Iris pigment epithelial cell (primary cell): ENCODE data around the gene BACH2.
"Not testable (repeated sequence)": the region's sequence is repeated elsewhere in the genome, so short reads cannot be mapped to it uniquely, and the experiment has no call there.

Experiments used
- DNase-seq: peaks from one replicate; pipeline ENCODE4 v3.0.0-alpha.2; 2011; ENCODE audit warnings: low read depth

BACH2 gene

DNA sequence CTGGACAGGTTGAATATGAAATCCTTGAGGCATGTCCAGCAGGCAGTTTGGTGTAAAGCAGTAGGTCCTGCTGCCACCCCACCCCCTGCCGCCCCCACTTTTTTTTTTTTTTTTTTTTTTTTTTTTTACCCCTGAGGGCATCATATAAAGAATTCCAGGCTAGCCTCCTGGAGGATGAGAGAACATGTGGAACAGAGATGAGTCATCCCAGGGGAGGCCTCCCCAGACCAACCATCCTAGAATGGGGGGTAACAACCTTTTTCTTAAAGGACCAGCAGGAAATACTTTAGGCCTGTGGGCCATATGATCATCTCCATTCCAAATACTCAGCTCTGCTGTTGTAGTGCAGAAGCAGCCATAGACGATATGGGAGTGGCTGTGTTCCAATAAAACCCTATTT, 231.5 kb downstream of the BACH2 start:
- no peak for DNase-seq

- peak; percentile 22 for DNase-seq
Measured at GRCh38 chr6:90062667-90063066, 234.0 kb downstream of the BACH2 start.

DNA sequence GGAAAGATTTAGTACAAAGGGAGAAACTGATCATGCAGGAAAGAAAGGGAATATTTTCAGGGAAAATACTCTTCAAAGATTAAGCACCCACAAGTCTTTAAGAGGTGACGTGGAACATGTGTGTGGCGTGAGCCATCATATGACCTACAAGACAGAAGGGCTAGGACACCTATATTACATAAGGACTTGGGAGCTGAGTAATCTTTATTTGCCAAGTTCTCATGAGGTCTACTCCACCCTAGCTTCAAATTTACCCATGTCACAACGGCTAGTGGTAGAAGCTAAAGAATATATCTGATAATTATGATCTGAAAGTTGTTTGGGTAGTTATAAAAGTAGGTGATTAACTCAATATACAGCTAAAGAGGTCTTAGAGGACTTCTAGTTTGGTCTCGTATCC, 234.6 kb downstream of the BACH2 start:
- no peak for DNase-seq

DNA sequence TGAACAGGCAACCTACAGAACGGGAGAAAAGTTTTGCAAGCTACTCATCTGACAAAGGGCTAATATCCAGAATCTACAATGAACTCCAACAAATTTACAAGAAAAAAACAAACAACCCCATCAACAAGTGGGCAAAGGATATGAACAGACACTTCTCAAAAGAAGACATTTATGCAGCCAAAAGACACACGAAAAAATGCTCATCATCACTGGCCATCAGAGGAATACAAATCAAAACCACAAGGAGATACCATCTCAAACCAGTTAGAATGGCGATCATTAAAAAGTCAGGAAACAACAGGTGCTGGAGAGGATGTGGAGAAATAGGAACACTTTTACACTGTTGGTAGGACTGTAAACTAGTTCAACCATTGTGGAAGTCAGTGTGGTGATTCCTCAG, 237.5 kb downstream of the BACH2 start:
- not testable (repeated sequence) for DNase-seq

DNA sequence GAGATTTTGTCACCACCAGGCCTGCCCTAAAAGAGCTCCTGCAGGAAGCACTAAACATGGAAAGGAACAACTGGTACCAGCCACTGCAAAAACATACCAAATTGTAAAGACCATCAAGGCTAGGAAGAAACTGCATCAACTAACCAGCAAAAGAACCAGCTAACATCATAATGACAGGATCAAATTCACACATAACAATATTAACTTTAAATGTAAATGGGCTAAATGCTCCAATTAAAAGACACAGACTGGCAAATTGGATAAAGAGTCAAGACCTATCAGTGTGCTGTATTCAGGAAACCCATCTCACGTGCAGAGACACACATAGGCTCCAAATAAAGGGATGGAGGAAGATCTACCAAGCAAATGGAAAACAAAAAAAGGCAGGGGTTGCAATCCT, 240.7 kb downstream of the BACH2 start:
- DNase-seq, result not testable (repeated sequence)

DNA sequence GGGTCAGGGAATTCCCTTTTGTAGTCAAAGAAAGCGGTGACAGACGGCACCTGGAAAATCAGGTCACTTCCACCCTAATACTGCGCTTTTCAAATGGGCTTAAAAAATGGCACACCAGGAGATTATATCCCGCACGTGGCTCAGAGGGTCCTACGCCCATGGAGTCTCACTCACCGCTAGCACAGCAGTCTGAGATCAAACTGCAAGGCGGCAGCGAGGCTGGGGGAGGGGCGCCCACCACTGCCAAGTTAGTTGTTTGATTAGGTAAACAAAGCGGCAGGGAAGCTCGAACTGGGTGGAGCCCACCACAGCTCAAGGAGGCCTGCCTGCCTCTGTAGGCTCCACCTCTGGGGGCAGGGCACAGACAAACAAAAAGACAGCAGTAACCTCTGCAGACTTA, 242.4 kb downstream of the BACH2 start:
- DNase-seq, result not testable (repeated sequence)

DNA sequence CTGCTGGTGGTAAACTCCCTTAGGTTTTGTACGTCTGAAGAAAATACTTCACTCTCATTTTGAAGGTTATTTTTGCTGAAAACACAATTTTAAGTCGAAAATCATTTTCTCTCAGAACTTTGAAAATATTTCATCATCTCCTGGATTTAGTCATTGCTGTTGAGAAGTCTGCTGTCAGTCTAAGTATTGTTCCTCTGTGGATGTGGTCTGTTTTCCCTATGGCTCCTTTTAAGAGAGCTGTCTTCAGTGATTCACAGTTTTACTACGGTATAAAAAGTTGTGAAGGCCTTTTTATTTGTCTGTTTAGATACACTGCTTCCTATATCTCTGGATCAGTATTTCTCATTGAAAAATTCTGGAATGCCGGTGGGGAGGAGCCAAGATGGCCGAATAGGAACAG, 243.0 kb downstream of the BACH2 start:
- DNase-seq, result no peak

DNA sequence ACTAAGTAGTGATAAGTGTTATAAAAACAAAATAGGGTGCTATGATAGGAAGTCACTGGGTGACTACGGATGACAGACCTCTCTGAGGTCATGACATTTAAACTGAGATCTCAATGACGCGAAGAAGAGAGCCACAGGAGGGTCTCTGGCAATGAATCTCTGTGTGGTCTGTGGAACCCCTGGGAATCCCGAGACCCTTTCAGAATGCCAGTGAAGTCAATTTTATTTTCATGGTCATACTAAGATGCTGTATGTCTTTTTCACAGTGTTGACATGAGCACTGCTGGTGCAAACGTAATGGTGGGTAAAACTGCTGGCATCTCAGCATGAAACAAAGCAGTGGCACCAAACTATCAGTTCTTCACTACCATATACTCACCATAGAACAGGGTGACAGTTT, 247.3 kb downstream of the BACH2 start:
- no peak for DNase-seq

DNA sequence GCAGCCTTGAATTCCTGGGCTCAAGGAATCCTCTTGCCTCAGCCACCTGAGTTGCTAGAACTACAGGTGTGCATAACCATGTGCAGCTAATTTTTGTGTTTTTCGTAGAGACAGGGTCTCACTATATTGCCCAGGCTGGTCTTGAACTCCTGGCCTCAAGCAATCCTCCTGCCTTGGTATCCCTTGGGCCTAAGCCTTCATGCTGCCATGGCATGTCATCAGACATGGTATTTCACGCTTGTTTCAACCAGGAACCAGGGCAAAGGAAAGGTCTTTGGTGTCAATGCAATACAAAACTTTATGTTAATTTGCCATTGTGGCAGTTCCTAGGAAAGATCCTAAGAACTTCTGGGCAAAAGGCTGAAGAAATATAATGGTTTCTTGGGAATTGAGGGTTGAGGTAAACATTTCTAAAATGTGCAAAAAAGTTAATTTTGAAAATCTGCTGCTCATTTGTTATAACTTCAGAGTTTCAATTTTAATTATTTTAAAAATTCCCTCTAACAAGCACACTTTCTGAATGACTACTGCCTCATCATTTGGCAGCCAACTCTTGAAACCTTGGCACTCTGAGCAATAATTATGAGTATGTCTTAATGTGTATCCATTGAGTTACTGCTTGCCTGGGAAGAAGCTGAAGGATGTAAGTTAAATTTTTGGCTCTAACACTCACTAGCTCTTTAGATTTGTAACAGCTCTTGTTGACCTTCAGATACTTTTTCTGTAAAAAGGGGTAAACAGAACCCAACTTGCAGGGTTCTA, 248.3 kb downstream of the BACH2 start:
- DNase-seq, result no peak

GRCh38 chr6:90045535-90045934, 251.1 kb downstream of the BACH2 start:
- DNase-seq, result peak; percentile 32

GRCh38 chr6:90044833-90045381, 251.7 kb downstream of the BACH2 start:
- peak; percentile 82 for DNase-seq

DNA sequence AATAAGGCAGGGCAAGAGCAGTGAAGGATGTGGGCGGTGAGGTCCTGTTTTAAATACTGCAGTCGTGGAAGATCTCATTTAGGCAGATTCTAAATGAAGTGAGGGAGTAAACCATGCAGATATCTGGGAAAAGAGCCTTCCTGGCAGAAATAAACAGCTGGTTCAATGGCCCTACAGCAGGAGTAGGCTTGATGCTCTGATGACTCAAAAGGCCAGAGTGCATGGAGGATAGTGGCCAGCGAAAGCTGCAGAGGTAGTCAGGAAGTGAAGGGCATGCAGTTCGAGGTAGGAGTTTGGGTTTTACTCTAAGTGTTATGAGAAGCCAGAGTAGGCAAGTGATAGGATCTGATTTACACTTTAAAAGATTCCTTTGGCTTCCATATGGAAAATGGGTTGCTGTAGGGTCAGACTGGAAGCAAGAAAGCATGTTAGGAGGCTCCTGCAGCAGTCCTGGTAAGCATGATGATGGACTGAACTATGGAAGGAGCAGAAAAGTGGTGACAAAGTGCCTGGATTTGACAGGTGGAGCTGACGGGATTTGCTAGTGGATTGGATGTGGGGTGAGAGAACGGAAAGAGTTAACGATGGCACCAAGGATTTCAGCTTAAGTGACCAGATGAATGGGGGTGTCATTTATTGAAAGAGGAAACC, 252.3 kb downstream of the BACH2 start:
- peak; percentile 14 for DNase-seq

- no peak for DNase-seq
Measured at GRCh38 chr6:90040931-90041330, 255.7 kb downstream of the BACH2 start.

GRCh38 chr6:90039911-90040310, 256.7 kb downstream of the BACH2 start:
- no peak for DNase-seq

DNA sequence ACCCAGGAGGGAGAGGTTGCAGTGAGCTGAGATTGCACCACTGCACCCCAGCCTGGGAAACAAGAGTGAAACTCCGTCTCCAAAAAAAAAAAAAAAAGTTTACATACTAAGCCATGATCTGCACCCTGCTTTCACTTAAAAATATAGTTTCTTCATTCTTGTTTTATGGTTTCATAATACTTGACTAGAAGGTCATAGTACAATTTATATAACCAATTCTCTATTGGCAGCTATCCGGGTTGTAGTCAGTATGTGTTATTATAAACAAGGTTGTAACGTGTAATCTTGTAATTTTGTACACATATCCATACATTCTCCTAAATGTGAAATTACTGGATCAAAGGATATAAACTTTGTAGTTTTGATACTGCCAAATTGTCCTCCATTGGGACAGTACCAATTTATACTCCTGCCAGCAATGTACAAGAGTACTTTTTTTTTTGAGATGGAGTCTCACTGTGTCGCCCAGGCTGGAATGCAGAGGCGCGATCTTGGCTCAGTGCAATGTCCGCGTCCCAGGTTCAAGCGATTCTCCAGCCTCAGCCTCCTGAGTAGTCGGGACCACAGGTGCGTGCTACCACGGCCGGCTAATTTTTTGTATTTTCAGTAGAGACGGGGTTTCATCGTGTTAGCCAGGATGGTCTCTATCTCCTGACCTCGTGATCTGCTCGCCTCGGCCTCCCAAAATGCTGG, 257.5 kb downstream of the BACH2 start:
- peak; percentile 15 for DNase-seq

GRCh38 chr6:90036963-90037362, 259.7 kb downstream of the BACH2 start:
- no peak for DNase-seq

GRCh38 chr6:90035047-90035723, 261.5 kb downstream of the BACH2 start:
- DNase-seq, result no peak

- no peak for DNase-seq
Measured at GRCh38 chr6:90033746-90034271, 262.8 kb downstream of the BACH2 start.

DNA sequence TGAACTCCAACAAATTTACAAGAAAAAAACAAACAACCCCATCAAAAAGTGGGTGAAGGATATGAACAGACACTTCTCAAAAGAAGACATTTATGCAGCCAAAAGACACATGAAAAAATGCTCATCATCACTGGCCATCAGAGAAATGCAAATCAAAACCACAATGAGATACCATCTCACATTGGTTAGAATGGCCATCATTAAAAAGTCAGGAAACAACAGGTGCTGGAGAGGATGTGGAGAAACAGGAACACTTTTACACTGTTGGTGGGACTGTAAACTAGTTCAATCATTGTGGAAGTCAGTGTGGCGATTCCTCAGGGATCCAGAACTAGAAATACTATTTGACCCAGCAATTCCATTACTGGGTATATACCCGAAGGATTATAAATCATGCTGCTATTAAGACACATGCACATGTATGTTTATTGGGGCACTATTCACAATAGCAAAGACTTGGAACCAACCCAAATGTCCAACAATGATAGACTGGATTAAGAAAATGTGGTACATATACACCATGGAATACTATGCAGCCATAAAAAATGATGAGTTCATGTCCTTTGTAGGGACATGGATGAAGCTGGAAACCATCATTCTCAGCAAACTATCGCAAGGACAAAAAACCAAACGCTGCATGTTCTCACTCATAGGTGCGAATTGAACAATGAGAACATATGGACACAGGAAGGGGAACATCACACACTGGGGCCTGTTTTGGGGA, 264.0 kb downstream of the BACH2 start:
- DNase-seq, result not testable (repeated sequence)

DNA sequence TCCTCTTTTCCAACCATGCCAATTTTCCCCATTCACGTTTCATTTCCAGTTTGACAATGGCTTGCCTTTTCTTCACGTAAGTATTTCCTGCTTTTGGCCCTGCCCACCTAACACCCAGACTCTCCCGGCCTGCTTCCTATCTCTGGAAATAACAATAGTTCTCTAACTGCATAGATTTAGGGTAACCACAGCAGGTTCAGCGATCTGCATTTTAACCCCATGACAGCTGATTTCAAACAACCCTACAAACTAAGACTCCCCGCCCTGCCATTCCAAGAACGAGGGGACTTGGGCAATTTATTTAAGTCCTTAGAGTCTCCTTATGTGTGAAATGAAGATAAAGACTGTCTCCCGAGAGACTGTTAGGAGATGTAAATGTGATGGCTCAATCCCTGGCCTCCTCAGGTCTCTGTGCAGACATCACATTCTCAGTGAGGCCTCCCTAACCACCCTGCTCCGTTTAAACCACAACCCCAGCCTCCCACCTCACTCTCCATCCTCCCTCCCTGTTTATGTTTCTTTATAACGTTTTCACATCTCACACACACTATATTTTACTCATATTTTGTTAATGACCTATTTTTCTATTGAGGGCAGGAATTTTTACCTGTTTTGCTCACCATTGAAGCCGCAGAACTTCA, 267.5 kb downstream of the BACH2 start:
- no peak for DNase-seq
